Panc1 (cell line): ENCODE data around the gene ANAPC5. TPM values are rescaled to one million over a fixed set of nuclear protein-coding genes. Genes with fewer than 3 reads are reported as not detected.

ENCODE experiments used
- ATAC-seq: fragments of 200-7000 bp; cut with Tn5 transposase; 2 replicates; pipeline ENCODE4 v1.9.1; 2020; ENCODE audit warnings: mild to moderate bottlenecking, moderate library complexity
- BruUV-seq: library from RNA; stranded (reverse); fragments of 400-500 nt; replicated peaks from 2 replicates; lab custom pipeline; 2021; lab: Mats Ljungman, UMichigan
- CTCF ChIA-PET: fragments of 300-600 bp; sonication (Branson Sonifier 250); formaldehyde crosslinking; loops from one replicate; lab custom pipeline; 2022; ENCODE audit warnings: antibody characterized with exemption; lab: Charles Lee
- POLR2A ChIA-PET: fragments of 300-600 bp; sonication (Branson Sonifier 250); formaldehyde crosslinking; loops from one replicate; lab custom pipeline; 2022; ENCODE audit warnings: antibody characterized with exemption; lab: Charles Lee
- DNase-seq: peaks from one replicate; pipeline ENCODE4 v3.0.0-alpha.2; 2010; ENCODE audit warnings: low read depth, low spot score
- H3K27ac ChIP-seq: 2 replicates; pipeline ENCODE4 v1.5.1; 2011; ENCODE audit warnings: mild to moderate bottlenecking, low read length, inconsistent platforms
- H3K27me3 ChIP-seq: fragments of 200-500 bp; sonication (Bioruptor generic); 2 replicates; pipeline ENCODE4 v1.6.0; 2014; ENCODE audit warnings: low read length, inconsistent platforms; ENCODE audit not compliant: control insufficient read depth, insufficient read depth
- H3K36me3 ChIP-seq: fragments of 200-500 bp; sonication (Bioruptor generic); 2 replicates; pipeline ENCODE4 v1.5.1; 2014; ENCODE audit warnings: inconsistent platforms, mild to moderate bottlenecking, low read length, moderate library complexity; ENCODE audit not compliant: control insufficient read depth, insufficient read depth
- H3K4me1 ChIP-seq: 2 replicates; pipeline ENCODE4 v1.5.1; 2011; ENCODE audit warnings: inconsistent platforms, mild to moderate bottlenecking, low read length, moderate library complexity; ENCODE audit not compliant: control insufficient read depth, insufficient read depth
- H3K4me3 ChIP-seq, 2 experiments: 2 replicates each; pipeline ENCODE4 v1.5.1; 2011 to 2012; ENCODE audit warnings: low read depth in 2 of 2, low read length in 2 of 2, mild to moderate bottlenecking in 2 of 2, inconsistent platforms in 1 of 2, moderate library complexity in 1 of 2
- H3K9me3 ChIP-seq: fragments of 200-500 bp; sonication (Bioruptor generic); 2 replicates; pipeline ENCODE4 v1.5.1; 2014; ENCODE audit warnings: low read depth, mild to moderate bottlenecking, inconsistent platforms, low read length, moderate library complexity; ENCODE audit not compliant: control insufficient read depth, insufficient read depth
- CTCF ChIP-seq: fragments of 450-650 bp; IDR thresholded peaks from 2 replicates; pipeline ENCODE4 v1.5.1; 2017; ENCODE audit warnings: mild to moderate bottlenecking
- POLR2AphosphoS5 ChIP-seq: IDR thresholded peaks from 2 replicates; pipeline ENCODE4 v1.6.1; 2012; ENCODE audit warnings: mild to moderate bottlenecking, low read depth, low read length, moderate library complexity
- REST ChIP-seq, 2 experiments: IDR thresholded peaks; 2 replicates each; pipeline ENCODE4 v1.6.1; 2011 to 2012; ENCODE audit warnings: low read depth in 2 of 2, control low read depth in 1 of 2, low read length in 1 of 2, mild to moderate bottlenecking in 1 of 2, moderate library complexity in 1 of 2; ENCODE audit not compliant: insufficient read depth in 1 of 2
- SIN3A ChIP-seq: IDR thresholded peaks from 2 replicates; pipeline ENCODE4 v1.6.1; 2012; ENCODE audit warnings: low read depth, mild to moderate bottlenecking, low read length, moderate library complexity, borderline replicate concordance; ENCODE audit not compliant: insufficient read depth
- TCF7L2 ChIP-seq: IDR thresholded peaks from 2 replicates; pipeline ENCODE4 v1.6.1; 2011; ENCODE audit warnings: mild to moderate bottlenecking, low read depth, low read length, inconsistent platforms
- in situ Hi-C: cut with HindIII; loops from 2 replicates; pipeline ENCODE4 v1.10.0; 2016; ENCODE audit warnings: low sequenced_read_pairs, low pct_unique_long_range_greater_than_20kb
- intact Hi-C: fragments of 100-400 bp; cut with micrococcal nuclease; formaldehyde crosslinking; loops from one replicate; pipeline ENCODE4 v1.10.0; 2022; ENCODE audit not compliant: unreplicated experiment
- total RNA-seq: library from RNA; stranded (reverse); gene quantifications from one replicate; pipeline ENCODE4 v1.2.1, GENCODE V29; 2021; ENCODE audit not compliant: unreplicated experiment

Gene ANAPC5
- total RNA-seq, 1 experiment from 2014 or later: 101 TPM

GRCh38 chr12:121357331-121357730, 5.1 kb upstream of the ANAPC5 start:
- no peak for DNase-seq
- intact Hi-C loops: no loop called here
- Histone ChIP-seq H3K4me3 (no peak overlapping the region), H3K9me3 (no peaks in the 10 kb centered on the region), H3K4me1 (no peaks in the 10 kb centered on the region), H3K27me3 (no peaks in the 10 kb centered on the region), H3K27ac (no peak overlapping the region), H3K36me3 (no peaks in the 10 kb centered on the region)
- in situ Hi-C loops: no loop called here
- BruUV-seq: no TSS peak
- TF ChIP-seq REST (IDR thresholded peaks at IDR 0.05; ENCODE audit: insufficient read depth in 1 of 2, low read depth in 2 of 2, low read length in 1 of 2): no peak
- no peak for TF ChIP-seq POLR2AphosphoS5
- no peak for TF ChIP-seq SIN3A
- no peak for TF ChIP-seq CTCF
- no peak for TF ChIP-seq TCF7L2
- CTCF ChIA-PET: no interaction called here
- POLR2A ChIA-PET: no interaction called here
- ATAC-seq: no peak

- intact Hi-C loops: no loop called here
Measured at GRCh38 chr12:121356657-121357056, 4.4 kb upstream of the ANAPC5 start.

More at GRCh38 chr12:121356657-121357056, 4.4 kb upstream of the ANAPC5 start:
- ATAC-seq: no peak
- Histone ChIP-seq H3K36me3 (no peaks in the 10 kb centered on the region; the same call in 1 of the 2 replicates), H3K4me1 (no peaks in the 10 kb centered on the region), H3K27me3 (no peaks in the 10 kb centered on the region), H3K27ac (no peak overlapping the region), H3K9me3 (no peaks in the 10 kb centered on the region), H3K4me3 (no peak overlapping the region)
- POLR2A ChIA-PET: no interaction called here
- CTCF ChIA-PET: no interaction called here
- in situ Hi-C loops: no loop called here
- DNase-seq: no peak
- BruUV-seq: no TSS peak
- TF ChIP-seq CTCF (no peak), SIN3A (no peak), TCF7L2 (no peak), POLR2AphosphoS5 (no peak), REST (IDR thresholded peaks at IDR 0.05; ENCODE audit: insufficient read depth in 1 of 2, low read depth in 2 of 2, low read length in 1 of 2) (no peak)
